Left colon (tissue), 2 donors: Measurements from ENCODE around the gene PPP2R2D. TPM values are rescaled to one million over a fixed set of nuclear protein-coding genes. Genes with fewer than 3 reads are reported as not detected.

ENCODE experiments used
- ATAC-seq: fragments of 200-7000 bp; cut with Tn5 transposase; one replicate; pipeline ENCODE4 v1.9.1; 2020; ENCODE audit warnings: mild to moderate bottlenecking, moderate library complexity
- DNase-seq, 2 donors: peaks; one replicate each; pipeline ENCODE4 v3.0.0-alpha.2; 2020
- intact Hi-C, 2 donors: fragments of 100-400 bp; cut with DNase I in 1 of 2; cut with micrococcal nuclease in 1 of 2; formaldehyde crosslinking; loops; one replicate each; pipeline versions ENCODE4 v1.11.2 to v1.14.0; 2022; cut with DNase I, micrococcal nuclease
- total RNA-seq, 2 donors: library from RNA; stranded (reverse); fragmentation: NEBNext Ultra II Directional; extraction: Animal tissue kit (Norgen Biotek cat#: 25700); gene quantifications; one replicate each; pipeline ENCODE4 v1.2.1, GENCODE V29; 2021
- donor health status: DM: no; HTN: no; CAD: no.
- donor health status: DM: yes; HTN: yes; CAD: no.

The PPP2R2D gene
- total RNA-seq, 2 donors from 2014 or later = 28.5 to 30.2 TPM

- DNase-seq (no peak), ATAC-seq (no peak)
- intact Hi-C loops = no loop called here
These were observed 98.3 kb downstream of the PPP2R2D start for GRCh38 chr10:131998845-131999681.

DNA sequence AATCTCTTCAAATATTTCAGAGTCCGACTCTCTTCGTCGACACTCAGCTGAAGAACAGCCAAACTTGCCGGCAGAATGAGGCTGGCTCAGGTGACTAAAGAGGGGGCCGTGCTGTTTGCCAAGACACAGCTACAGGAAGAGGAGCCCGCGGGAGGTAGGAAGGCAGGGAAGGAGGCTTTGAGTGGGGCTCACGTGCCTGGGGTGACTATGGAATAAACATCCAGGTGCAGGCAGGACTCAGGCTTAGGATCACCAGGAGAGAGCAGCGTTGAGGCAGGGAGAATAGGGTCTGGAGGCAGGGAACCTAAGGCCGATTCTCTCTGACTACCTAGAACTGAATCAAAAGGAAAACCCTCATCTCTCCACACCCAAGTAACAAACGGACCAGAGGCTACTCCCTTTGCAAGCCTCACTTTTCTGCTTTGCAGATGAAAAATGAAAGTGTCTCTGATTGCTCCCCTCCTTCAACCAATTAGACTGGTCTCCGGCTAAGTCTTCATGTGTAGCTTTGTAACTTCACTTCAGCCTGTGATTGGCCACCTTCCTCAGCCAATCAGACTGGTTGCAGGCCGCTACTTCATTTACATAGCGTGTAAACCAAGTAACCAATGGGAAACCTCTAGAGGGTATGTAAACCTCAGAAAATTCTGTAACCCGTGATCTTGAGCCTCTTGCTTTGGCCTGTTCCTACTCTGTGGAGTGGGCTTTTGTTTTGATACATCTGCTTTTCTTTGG is 100.6 kb downstream of the PPP2R2D start:
- ATAC-seq (no peak), DNase-seq (no peak)
- intact Hi-C loops = no loop called here

DNA sequence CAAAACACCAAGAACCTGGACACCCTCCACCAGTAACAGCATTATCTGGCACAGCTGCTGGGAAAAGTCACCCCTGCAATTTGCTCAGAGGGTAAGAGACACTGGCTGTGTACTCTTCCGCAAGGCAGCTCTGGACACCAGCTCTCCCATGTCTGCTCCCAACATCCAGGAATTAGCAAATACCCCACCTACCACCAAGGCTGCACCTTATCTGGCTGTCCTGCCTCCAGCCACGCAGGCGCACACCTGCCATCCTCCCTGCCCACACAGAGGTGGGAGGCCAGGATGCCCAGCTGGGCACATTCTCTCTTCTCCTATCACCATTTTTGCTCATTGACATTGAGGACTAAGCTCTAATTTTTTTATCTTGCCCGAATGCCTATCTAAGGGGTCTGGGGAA is 101.2 kb downstream of the PPP2R2D start:
- ATAC-seq (no peak), DNase-seq (no peak)
- intact Hi-C loops = no loop called here

DNA sequence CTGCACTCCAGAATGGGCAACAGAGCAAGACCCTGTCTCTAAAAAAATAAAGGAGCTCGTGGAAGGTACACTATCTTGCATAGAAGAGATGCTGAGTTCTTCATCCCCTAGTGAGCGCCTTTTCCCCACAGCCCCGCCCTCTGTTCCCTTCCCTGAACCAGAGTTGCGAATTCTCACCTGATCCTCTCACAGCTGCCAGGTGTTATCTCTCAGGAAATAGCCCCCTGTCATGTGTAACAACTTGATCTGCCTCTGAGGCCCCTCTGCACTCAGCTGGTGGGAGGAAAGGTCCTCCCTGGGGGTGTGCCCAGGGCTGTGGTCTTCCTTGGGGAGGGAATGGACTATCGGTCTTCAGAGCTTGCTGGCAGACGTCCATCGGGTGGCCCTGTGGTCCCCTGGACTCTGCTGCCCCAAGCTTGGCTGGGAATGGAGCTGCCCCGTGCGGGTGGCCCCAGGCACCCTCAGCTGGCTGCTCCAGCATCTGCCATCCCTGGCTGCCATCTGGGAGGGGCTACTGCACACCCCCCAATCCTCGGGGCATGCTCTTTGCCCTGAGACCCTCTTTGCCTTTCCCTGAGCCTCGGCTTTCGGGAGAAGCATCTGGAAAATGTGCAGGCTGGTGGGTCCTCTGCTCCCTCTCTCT is 102.6 kb downstream of the PPP2R2D start:
- ATAC-seq = no peak
- intact Hi-C loops = no loop called here

DNA sequence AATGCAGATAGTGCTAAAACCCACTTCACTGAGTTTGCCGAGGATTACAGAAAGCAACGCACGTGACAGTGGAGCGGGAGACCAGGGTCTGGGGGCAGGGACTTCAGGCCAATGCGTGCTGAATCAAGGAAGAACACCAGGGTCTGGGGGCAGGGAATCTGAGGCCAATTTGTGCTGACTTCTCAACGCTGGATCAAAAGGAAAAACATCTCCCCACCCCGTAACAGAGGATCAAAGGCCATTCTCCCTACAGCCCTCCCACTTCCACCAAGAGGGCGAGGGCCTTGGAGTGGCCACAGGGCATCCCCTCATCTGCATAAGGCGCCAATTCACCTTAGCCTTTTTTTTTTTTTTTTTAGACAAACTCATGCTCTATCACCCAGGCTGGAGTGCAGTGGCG is 103.2 kb downstream of the PPP2R2D start:
- intact Hi-C loops = no loop called here
- no peak for DNase-seq
- ATAC-seq = no peak

More for the DNA sequence above, 102.6 kb downstream of the PPP2R2D start:
- no peak for DNase-seq

GRCh38 chr10:132005147-132005546 is 104.3 kb downstream of the PPP2R2D start:
- intact Hi-C loops = no loop called here
- ATAC-seq (no peak), DNase-seq (no peak)

DNA sequence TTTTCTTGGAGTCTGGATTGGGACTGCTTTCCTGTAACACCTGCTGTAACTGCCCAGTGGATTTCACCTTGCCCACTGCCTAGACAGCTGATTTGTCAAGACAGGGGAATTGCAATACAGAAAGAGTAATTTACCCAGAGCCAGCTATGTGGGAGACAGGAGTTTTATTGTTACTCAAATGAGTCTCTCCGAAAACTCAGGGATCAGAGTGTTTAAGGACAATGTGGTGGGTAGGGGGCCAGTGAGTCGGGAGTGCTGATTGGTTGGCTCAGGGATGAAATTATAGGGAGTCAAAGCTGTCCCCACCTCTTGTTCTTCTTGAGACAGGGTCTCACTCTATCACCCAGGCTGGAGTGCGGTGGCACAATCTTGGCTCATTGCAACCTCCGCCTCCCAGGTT is 106.2 kb downstream of the PPP2R2D start:
- ATAC-seq (no peak), DNase-seq (no peak)
- intact Hi-C loops = no loop called here

- intact Hi-C loops = no loop called here
- DNase-seq (no peak), ATAC-seq (no peak)
These were observed 106.9 kb downstream of the PPP2R2D start for GRCh38 chr10:132007681-132008080.

Other genes starting within 250 kb of the PPP2R2D start
- 1 to 10 TPM; 4.7 to 9.4 TPM for gene BNIP3, start 80.9 kb downstream of the PPP2R2D start, total RNA-seq
- gene JAKMIP3, start 164.9 kb downstream of the PPP2R2D start, total RNA-seq = under 1 TPM; 0.06 to 0.14 TPM